WTC11 (cell line): ENCODE measurements around the gene COL19A1. TPM values are rescaled to one million over a fixed set of nuclear protein-coding genes. Genes with fewer than 3 reads are reported as not detected.

Experiments used
- ATAC-seq: fragments of 200-7000 bp; cut with Tn5 transposase; 2 replicates; pipeline ENCODE4 v1.10.0; 2021; ENCODE audit warnings: mild to moderate bottlenecking, moderate library complexity
- CTCF ChIA-PET: fragments of 300-600 bp; sonication (Branson Sonifier 250); formaldehyde crosslinking; loops from one replicate; lab custom pipeline; 2021; ENCODE audit warnings: antibody characterized with exemption; lab: Charles Lee
- POLR2A ChIA-PET: fragments of 350-600 bp; sonication (Branson Sonifier 250); formaldehyde crosslinking; loops from one replicate; lab custom pipeline; 2021; ENCODE audit warnings: antibody characterized with exemption; lab: Charles Lee
- DNase-seq: peaks from one replicate; pipeline ENCODE4 v3.0.0; 2021; ENCODE audit warnings: low spot score
- H3K27ac Mint-ChIP-seq: 2 replicates; pipeline ENCODE4 v1.8.0; 2021; ENCODE audit warnings: mixed read lengths
- H3K27me3 Mint-ChIP-seq: 2 replicates; pipeline ENCODE4 v1.8.0; 2021; ENCODE audit warnings: low read depth, mild to moderate bottlenecking, moderate library complexity, mixed read lengths
- H3K36me3 Mint-ChIP-seq: 2 replicates; pipeline ENCODE4 v1.8.0; 2021; ENCODE audit warnings: mixed read lengths
- H3K4me1 Mint-ChIP-seq: 2 replicates; pipeline ENCODE4 v1.8.0; 2022; ENCODE audit warnings: mixed read lengths
- H3K4me3 Mint-ChIP-seq: 2 replicates; pipeline ENCODE4 v1.8.0; 2021; ENCODE audit warnings: mild to moderate bottlenecking, moderate library complexity, mixed read lengths
- H3K9me3 Mint-ChIP-seq: 2 replicates; pipeline ENCODE4 v1.8.0; 2021; ENCODE audit warnings: mixed read lengths
- ARID4B ChIP-seq: sonication (generic); formaldehyde crosslinking; IDR thresholded peaks from 2 replicates; pipeline ENCODE4 v1.8.0; 2023; ENCODE audit warnings: missing genetic modification reagents, mild to moderate bottlenecking, borderline replicate concordance
- CDX4 ChIP-seq: fragments of 250-450 bp; sonication (Bioruptor Pico); IDR thresholded peaks from 2 replicates; pipeline ENCODE4 v1.9.0; 2021; ENCODE audit warnings: moderate library complexity, mild to moderate bottlenecking, inconsistent platforms, borderline replicate concordance
- E2F4 ChIP-seq: sonication (generic); formaldehyde crosslinking; IDR thresholded peaks from 2 replicates; pipeline ENCODE4 v1.8.1; 2022; ENCODE audit warnings: low read depth, mild to moderate bottlenecking, moderate library complexity, missing genetic modification reagents, borderline replicate concordance
- ELF4 ChIP-seq: sonication (generic); formaldehyde crosslinking; IDR thresholded peaks from 2 replicates; pipeline ENCODE4 v1.8.1; 2022; ENCODE audit warnings: low read depth, mild to moderate bottlenecking, moderate library complexity, missing genetic modification reagents
- ESRRA ChIP-seq: sonication (generic); formaldehyde crosslinking; IDR thresholded peaks from 2 replicates; pipeline ENCODE4 v1.8.1; 2022; ENCODE audit warnings: mild to moderate bottlenecking, missing genetic modification reagents, borderline replicate concordance
- GABPB1 ChIP-seq: sonication (generic); formaldehyde crosslinking; IDR thresholded peaks from 2 replicates; pipeline ENCODE4 v1.8.1; 2023; ENCODE audit warnings: mild to moderate bottlenecking, missing genetic modification reagents
- NFATC4 ChIP-seq: fragments of 250-450 bp; sonication (Bioruptor Pico); IDR thresholded peaks from 2 replicates; pipeline ENCODE4 v1.9.0; 2021; ENCODE audit warnings: mild to moderate bottlenecking
- NFE2L1 ChIP-seq: sonication (generic); formaldehyde crosslinking; IDR thresholded peaks from 2 replicates; pipeline ENCODE4 v1.8.1; 2023; ENCODE audit warnings: missing genetic modification reagents
- NFYB ChIP-seq: sonication (generic); formaldehyde crosslinking; conservative IDR thresholded peaks from 2 replicates; pipeline ENCODE4 v1.8.0; 2022; ENCODE audit warnings: low read depth, missing genetic modification reagents
- PREB ChIP-seq: sonication (generic); formaldehyde crosslinking; IDR thresholded peaks from 2 replicates; pipeline ENCODE4 v1.8.1; 2022; ENCODE audit warnings: mild to moderate bottlenecking, missing genetic modification reagents, moderate library complexity, borderline replicate concordance
- USF1 ChIP-seq: sonication (generic); formaldehyde crosslinking; IDR thresholded peaks from 2 replicates; pipeline ENCODE4 v1.8.0; 2022; ENCODE audit warnings: mild to moderate bottlenecking, missing genetic modification reagents
- ZBTB43 ChIP-seq: sonication (generic); formaldehyde crosslinking; IDR thresholded peaks from 2 replicates; pipeline ENCODE4 v1.8.1; 2023; ENCODE audit warnings: mild to moderate bottlenecking, missing genetic modification reagents
- ZNF317 ChIP-seq: sonication (generic); formaldehyde crosslinking; IDR thresholded peaks from 2 replicates; pipeline ENCODE4 v1.8.1; 2023; ENCODE audit warnings: low read depth, mild to moderate bottlenecking, moderate library complexity, missing genetic modification reagents, borderline replicate concordance
- ZNF532 ChIP-seq: fragments of 250-450 bp; sonication (Bioruptor Pico); IDR thresholded peaks from 2 replicates; pipeline ENCODE4 v1.9.0; 2021; ENCODE audit warnings: mild to moderate bottlenecking, borderline replicate concordance
- ZNF671 ChIP-seq: fragments of 250-450 bp; sonication (Bioruptor Pico); IDR thresholded peaks from 2 replicates; pipeline ENCODE4 v1.8.0; 2021; ENCODE audit warnings: mild to moderate bottlenecking
- ZSCAN18 ChIP-seq: fragments of 250-450 bp; sonication (Bioruptor Pico); IDR thresholded peaks from 2 replicates; pipeline ENCODE4 v2.1.2; 2022; ENCODE audit warnings: mild to moderate bottlenecking, moderate library complexity
- total RNA-seq: library from RNA; stranded (reverse); gene quantifications from 3 replicates; pipeline ENCODE4 v1.2.3, GENCODE V29; 2021

The COL19A1 gene
- total RNA-seq, 1 experiment from 2014 or later: not detected

GRCh38 chr6:69863766-69864165, 2.6 kb upstream of the COL19A1 start (continued):
- TF ChIP-seq PREB: no peak
- TF ChIP-seq CDX4 (CRISPR knock-in tag): no peak
- TF ChIP-seq GABPB1: no peak
- no peak for TF ChIP-seq ARID4B (CRISPR knock-in tag)
- no peak for TF ChIP-seq ZBTB43 (CRISPR knock-in tag)
- TF ChIP-seq USF1 (CRISPR knock-in tag): no peak
- TF ChIP-seq, all 79 proteins: peak for 0

- DNase-seq (no peak), ATAC-seq (no peak)
- Mint-ChIP-seq H3K27me3 (peaks cover 56% of the 10 kb centered on the region), H3K27ac (no peak overlapping the region), H3K4me1 (peaks cover 33% of the 10 kb centered on the region), H3K4me3 (no peak overlapping the region), H3K9me3 (peaks cover under 1% of the 10 kb centered on the region; the same call in 1 of the 2 replicates), H3K36me3 (no peaks in the 10 kb centered on the region)
- ChIA-PET POLR2A (no interaction called here), CTCF (interaction anchor here (1.0 kb wide), 1 partner anchor 240 kb away, joined by 3 read pairs; no protein-coding TSS in a partner anchor)
- no peak for TF ChIP-seq ELF4 (CRISPR knock-in tag)
- TF ChIP-seq ZNF671 (CRISPR knock-in tag): no peak
- no peak for TF ChIP-seq PREB
- no peak for TF ChIP-seq NFE2L1 (CRISPR knock-in tag)
- no peak for TF ChIP-seq NFYB (CRISPR knock-in tag)
- TF ChIP-seq ZNF317: no peak
- TF ChIP-seq NFATC4 (CRISPR knock-in tag): no peak
- TF ChIP-seq ZBTB43 (CRISPR knock-in tag): no peak
- no peak for TF ChIP-seq ESRRA
- no peak for TF ChIP-seq ZSCAN18 (CRISPR knock-in tag)
- no peak for TF ChIP-seq E2F4
- no peak for TF ChIP-seq ZNF532
Observed at GRCh38 chr6:69865126-69865525, 1.2 kb upstream of the COL19A1 start.
